Measurements from ENCODE around the gene TMEM221.
"Not testable (repeated sequence)": the region's sequence is repeated elsewhere in the genome, so short reads cannot be mapped to it uniquely, and the experiment has no call there.

Gene TMEM221

DNA sequence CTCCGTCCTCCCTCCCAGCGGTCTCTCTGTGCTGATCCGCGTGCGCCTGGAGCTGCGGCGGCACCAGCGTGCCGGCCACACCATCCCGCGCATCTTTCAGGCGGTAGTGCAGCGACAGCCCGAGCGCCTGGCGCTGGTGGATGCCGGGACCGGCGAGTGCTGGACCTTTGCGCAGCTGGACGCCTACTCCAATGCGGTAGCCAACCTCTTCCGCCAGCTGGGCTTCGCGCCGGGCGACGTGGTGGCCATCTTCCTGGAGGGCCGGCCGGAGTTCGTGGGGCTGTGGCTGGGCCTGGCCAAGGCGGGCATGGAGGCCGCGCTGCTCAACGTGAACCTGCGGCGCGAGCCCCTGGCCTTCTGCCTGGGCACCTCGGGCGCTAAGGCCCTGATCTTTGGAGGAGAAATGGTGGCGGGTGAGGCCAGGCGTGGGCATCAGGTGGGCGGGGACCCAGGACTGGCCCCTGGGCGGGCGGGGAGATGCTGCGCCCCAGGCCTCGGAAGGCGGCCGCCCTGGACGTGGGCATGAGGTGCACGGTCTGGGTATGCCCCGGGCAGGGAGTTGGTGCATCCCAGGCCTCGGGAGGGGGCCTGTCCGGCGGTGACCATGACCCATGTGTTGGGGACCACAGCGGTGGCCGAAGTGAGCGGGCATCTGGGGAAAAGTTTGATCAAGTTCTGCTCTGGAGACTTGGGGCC lies 38.2 kb upstream of the TMEM221 start:
- H3K27ac ChIP-seq (ENCODE audit: low read depth, low read length) = no peak overlapping the region
- no peaks in the 10 kb centered on the region for H3K27me3 ChIP-seq (ENCODE audit: control insufficient read depth in 1 of 2, insufficient read depth in 2 of 2, low read length in 2 of 2)
- H3K9ac ChIP-seq (ENCODE audit: low read length) = no peak overlapping the region
- no peaks in the 10 kb centered on the region for H3K4me1 ChIP-seq (ENCODE audit: insufficient read depth, low read length)
- H3K9me3 ChIP-seq (ENCODE audit: low read length) = no peaks in the 10 kb centered on the region
- H3K36me3 ChIP-seq (ENCODE audit: insufficient read depth, low read length) = peaks cover 4% of the 10 kb centered on the region
- H3K4me3 ChIP-seq (ENCODE audit: low read depth in 1 of 2, low read length in 2 of 2) = no peak overlapping the region

DNA sequence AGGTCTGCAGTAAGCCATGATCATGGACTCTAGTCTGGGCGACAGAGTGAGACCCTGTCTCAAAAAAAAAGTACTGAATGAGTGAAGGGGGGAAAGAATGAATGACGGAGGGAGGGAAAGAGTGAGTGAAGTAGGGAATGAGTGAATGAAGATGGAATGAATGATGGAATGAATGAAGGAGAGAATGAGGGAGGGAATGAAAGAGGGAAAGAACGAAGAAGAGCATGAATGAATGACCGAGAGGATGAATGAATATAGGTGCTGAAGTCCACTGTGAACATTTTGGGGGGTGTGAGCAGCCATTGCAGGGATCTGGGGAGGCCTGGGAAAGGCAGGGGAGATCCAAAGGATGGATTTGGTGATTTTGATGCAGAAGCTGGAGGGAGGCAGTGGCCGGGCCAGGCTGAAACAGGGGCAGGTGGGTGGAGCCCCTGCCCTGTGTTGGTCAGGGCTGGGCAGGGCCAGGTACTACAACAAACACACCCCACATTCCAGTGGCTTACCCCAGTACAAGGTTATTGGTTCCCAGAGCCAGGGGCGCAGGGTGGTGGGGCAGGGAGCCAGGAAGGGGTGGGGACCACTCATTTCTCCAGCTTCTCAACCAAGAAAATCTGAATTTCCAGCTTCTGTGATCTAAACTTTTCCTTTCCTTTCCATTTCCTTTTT lies 36.2 kb upstream of the TMEM221 start:
- no peak overlapping the region for H3K4me3 ChIP-seq (ENCODE audit: low read depth in 1 of 2, low read length in 2 of 2)
- peaks cover 4% of the 10 kb centered on the region for H3K36me3 ChIP-seq (ENCODE audit: insufficient read depth, low read length)
- no peak overlapping the region for H3K9ac ChIP-seq (ENCODE audit: low read length)
- no peak overlapping the region for H3K27ac ChIP-seq (ENCODE audit: low read depth, low read length)
- no peaks in the 10 kb centered on the region for H3K9me3 ChIP-seq (ENCODE audit: low read length)
- H3K27me3 ChIP-seq (ENCODE audit: control insufficient read depth in 1 of 2, insufficient read depth in 2 of 2, low read length in 2 of 2) = no peaks in the 10 kb centered on the region
- no peaks in the 10 kb centered on the region for H3K4me1 ChIP-seq (ENCODE audit: insufficient read depth, low read length)

DNA sequence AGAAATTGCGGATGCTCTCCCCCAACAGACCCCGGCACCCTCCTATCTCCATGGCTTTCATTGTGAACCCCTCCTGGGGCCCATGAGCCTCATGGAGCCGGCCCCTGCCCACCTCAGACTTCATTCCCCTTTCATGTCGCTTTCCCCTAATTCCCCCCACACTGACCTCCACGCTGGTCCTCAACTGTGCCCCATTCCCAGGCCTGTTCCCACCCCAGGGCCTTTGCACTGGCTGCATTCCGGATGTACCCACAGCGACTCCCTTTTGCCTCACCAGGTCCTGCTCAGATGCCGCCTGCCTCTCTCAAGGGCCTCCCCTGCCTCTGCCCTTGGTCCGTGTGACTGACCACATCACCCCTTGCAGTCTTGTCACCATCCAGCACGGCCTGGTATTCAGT lies 35.1 kb upstream of the TMEM221 start:
- Histone ChIP-seq H3K4me3 (ENCODE audit: low read depth in 1 of 2, low read length in 2 of 2) (no peak overlapping the region), H3K9ac (ENCODE audit: low read length) (no peak overlapping the region), H3K27ac (ENCODE audit: low read depth, low read length) (no peak overlapping the region), H3K36me3 (ENCODE audit: insufficient read depth, low read length) (peaks cover 4% of the 10 kb centered on the region), H3K27me3 (ENCODE audit: control insufficient read depth in 1 of 2, insufficient read depth in 2 of 2, low read length in 2 of 2) (no peaks in the 10 kb centered on the region), H3K9me3 (ENCODE audit: low read length) (no peaks in the 10 kb centered on the region), H3K4me1 (ENCODE audit: insufficient read depth, low read length) (no peaks in the 10 kb centered on the region)

DNA sequence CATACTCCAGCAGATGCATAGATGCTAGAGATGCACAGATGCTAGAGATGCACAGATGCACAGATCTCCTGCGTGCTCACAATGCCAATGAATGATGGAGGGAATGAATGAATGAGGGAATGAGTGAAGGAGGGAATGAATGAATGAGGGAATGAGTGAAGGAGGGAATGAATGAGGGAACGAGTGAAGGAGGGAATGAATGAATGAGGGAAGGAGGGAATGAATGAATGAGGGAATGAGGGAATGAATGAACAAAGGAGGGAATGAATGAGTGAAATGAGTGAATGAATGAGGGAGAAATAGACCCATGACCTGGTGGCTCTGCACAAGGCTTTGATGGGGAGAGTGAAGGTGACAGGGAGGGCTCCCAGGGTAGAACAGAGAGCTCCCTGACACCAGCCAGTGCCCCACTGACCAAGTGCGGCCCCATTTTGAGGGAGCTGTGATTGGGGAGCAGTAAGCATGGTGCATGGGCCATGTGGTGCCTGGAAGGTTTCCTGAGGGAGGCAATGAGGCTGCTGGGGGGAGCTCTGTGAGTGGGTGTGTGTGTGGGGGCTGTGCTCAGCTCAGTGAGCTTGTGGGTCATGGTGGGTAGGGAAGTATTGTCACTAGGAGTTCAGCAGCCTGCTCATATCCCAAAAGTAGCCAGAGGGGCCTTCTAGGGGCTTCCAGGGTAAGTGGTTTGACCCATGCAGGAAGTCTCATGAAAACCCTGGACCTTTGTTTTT lies 34.6 kb upstream of the TMEM221 start:
- Histone ChIP-seq H3K4me3 (ENCODE audit: low read depth in 1 of 2, low read length in 2 of 2) (no peak overlapping the region), H3K27me3 (ENCODE audit: control insufficient read depth in 1 of 2, insufficient read depth in 2 of 2, low read length in 2 of 2) (no peaks in the 10 kb centered on the region), H3K9me3 (ENCODE audit: low read length) (no peaks in the 10 kb centered on the region), H3K9ac (ENCODE audit: low read length) (no peak overlapping the region), H3K36me3 (ENCODE audit: insufficient read depth, low read length) (peaks cover 4% of the 10 kb centered on the region), H3K4me1 (ENCODE audit: insufficient read depth, low read length) (no peaks in the 10 kb centered on the region), H3K27ac (ENCODE audit: low read depth, low read length) (no peak overlapping the region)

DNA sequence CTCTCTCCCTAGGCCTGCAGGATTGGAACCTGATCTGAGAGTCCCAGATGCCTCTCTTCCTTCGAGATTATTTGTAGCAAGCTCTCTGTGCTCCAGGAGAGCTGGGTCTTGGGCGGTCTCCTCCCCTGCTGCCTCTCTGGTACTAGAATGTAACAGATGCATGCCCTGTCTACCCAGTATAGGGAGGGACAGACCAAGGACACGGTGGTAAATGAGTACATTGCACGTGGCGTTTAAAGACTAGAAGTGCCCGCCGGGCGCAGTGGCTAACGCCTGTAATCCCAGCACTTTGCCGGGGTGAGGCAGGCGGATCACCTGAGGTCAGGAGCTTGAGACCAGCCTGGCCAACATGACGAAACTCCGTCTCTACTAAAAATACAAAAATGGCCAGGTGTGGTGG lies 33.5 kb upstream of the TMEM221 start:
- Histone ChIP-seq H3K36me3 (ENCODE audit: insufficient read depth, low read length) (no peaks in the 10 kb centered on the region), H3K9me3 (ENCODE audit: low read length) (no peaks in the 10 kb centered on the region), H3K4me3 (ENCODE audit: low read depth in 1 of 2, low read length in 2 of 2) (no peak overlapping the region), H3K4me1 (ENCODE audit: insufficient read depth, low read length) (no peaks in the 10 kb centered on the region), H3K27ac (ENCODE audit: low read depth, low read length) (no peak overlapping the region), H3K9ac (ENCODE audit: low read length) (no peak overlapping the region), H3K27me3 (ENCODE audit: control insufficient read depth in 1 of 2, insufficient read depth in 2 of 2, low read length in 2 of 2) (no peaks in the 10 kb centered on the region)

DNA sequence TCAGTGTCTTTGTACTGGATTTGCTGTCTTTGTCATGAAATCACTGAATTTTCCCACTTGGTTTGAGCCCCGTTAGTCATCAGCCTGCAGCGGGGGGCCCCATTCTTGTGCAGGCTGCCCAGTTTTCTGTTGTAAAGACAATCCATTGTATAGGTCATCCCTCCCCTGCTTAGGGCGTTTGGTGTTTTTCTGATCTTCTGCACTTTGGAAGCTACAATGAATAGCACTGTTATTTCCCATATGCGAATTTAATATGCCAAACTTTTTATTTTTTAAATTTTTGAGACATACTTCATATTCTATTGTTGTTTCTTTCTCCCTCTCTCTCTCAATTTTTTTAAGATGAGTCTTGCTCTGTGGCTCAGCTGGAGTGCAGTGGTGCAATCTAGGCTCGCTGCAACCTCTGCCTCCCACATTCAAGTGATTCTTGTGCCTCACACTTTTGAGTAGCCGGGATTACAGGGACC lies 30.9 kb upstream of the TMEM221 start:
- Histone ChIP-seq H3K36me3 (ENCODE audit: insufficient read depth, low read length) (no peaks in the 10 kb centered on the region), H3K27ac (ENCODE audit: low read depth, low read length) (no peak overlapping the region), H3K27me3 (ENCODE audit: control insufficient read depth in 1 of 2, insufficient read depth in 2 of 2, low read length in 2 of 2) (no peaks in the 10 kb centered on the region), H3K9me3 (ENCODE audit: low read length) (no peaks in the 10 kb centered on the region), H3K4me3 (ENCODE audit: low read depth in 1 of 2, low read length in 2 of 2) (no peak overlapping the region), H3K4me1 (ENCODE audit: insufficient read depth, low read length) (peaks cover 11% of the 10 kb centered on the region), H3K9ac (ENCODE audit: low read length) (no peak overlapping the region)

DNA sequence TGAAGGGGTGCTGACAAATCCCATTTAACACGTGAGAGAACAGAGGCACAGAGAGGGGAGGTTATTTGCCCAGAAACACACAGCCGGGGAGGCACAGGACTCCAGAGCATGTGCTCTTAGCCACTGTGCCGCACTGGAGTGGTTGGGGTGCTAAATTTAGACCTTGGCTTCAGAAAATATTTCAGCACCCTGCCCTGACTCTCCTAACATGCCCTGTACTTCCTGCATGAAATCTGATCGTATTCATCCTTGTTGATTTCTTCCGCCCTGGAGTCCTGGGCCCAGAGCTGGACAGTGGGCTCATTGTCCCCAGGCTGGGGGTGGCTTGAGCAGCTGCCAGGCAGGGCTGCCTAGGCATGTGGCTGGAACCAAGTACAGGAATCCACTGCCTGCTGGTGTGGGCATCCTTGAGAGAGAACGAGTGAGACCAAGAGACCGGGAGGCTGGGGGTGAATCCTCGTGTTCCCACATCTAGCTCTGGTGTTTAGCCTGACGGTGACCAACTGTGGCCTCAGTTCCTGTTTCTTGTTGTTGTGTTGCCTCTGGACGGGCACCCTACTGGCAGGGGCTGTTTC lies 27.2 kb upstream of the TMEM221 start:
- peaks cover 21% of the 10 kb centered on the region for H3K4me1 ChIP-seq (ENCODE audit: insufficient read depth, low read length)
- H3K9me3 ChIP-seq (ENCODE audit: low read length) = no peaks in the 10 kb centered on the region
- H3K4me3 ChIP-seq (ENCODE audit: low read depth in 1 of 2, low read length in 2 of 2) = no peak overlapping the region
- no peaks in the 10 kb centered on the region for H3K36me3 ChIP-seq (ENCODE audit: insufficient read depth, low read length)
- H3K9ac ChIP-seq (ENCODE audit: low read length) = no peak overlapping the region
- H3K27ac ChIP-seq (ENCODE audit: low read depth, low read length) = no peak overlapping the region
- H3K27me3 ChIP-seq (ENCODE audit: control insufficient read depth in 1 of 2, insufficient read depth in 2 of 2, low read length in 2 of 2) = no peaks in the 10 kb centered on the region

DNA sequence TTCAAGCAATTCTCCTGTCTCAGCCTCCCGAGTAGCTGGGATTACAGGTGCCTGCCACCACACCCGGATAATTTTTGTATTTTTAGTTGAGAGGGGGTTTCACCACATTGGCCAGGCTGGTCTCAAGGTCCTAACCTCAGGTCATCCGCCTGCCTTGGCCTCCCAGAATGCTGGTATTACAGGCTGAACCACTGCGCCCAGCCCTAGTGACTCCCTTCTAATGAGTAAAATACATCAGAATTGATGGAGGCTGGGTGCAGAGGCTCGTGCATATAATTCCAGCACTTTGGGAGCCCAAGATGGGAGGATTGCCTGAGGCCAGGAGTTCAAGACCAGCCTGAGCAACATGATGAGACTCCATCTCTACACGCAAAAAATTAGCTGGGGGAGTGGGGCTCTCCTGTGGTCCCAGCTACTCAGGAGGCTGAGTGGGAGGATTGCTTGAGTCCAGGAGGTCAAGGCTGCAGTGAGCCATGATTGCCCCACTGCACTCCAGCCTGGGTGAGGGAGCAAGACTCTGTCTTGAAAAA lies 26.6 kb upstream of the TMEM221 start:
- H3K9ac ChIP-seq (ENCODE audit: low read length); H3K9me3 ChIP-seq (ENCODE audit: low read length); H3K36me3 ChIP-seq (ENCODE audit: insufficient read depth, low read length); H3K27ac ChIP-seq (ENCODE audit: low read depth, low read length); H3K27me3 ChIP-seq (ENCODE audit: control insufficient read depth in 1 of 2, insufficient read depth in 2 of 2, low read length in 2 of 2); H3K4me3 ChIP-seq (ENCODE audit: low read depth in 1 of 2, low read length in 2 of 2): not testable (repeated sequence)
- H3K4me1 ChIP-seq (ENCODE audit: insufficient read depth, low read length) = peaks cover 21% of the 10 kb centered on the region

DNA sequence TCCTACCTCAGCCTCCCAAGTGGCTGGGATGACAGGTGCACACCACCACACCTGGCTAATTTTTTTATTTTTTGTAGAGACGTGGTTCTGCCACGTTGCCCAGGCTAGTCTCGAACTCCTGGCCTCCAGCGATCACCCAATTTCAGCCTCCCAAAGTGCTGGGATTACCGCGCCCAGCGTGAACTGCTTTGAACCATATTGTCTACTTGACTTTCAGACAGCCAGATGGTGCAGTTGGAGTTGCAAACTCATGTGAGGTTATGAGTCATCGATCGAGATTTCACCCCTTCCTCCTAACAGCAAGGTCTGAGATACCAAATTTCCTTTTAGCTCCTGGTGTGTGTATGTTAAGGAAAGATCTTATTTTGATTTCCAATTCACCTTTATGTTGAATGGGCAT lies 24.6 kb upstream of the TMEM221 start:
- H3K27me3 ChIP-seq (ENCODE audit: control insufficient read depth in 1 of 2, insufficient read depth in 2 of 2, low read length in 2 of 2) = no peaks in the 10 kb centered on the region
- H3K4me3 ChIP-seq (ENCODE audit: low read depth in 1 of 2, low read length in 2 of 2) = no peak overlapping the region
- no peaks in the 10 kb centered on the region for H3K36me3 ChIP-seq (ENCODE audit: insufficient read depth, low read length)
- H3K9ac ChIP-seq (ENCODE audit: low read length) = no peak overlapping the region
- H3K27ac ChIP-seq (ENCODE audit: low read depth, low read length) = no peak overlapping the region
- peaks cover 31% of the 10 kb centered on the region for H3K4me1 ChIP-seq (ENCODE audit: insufficient read depth, low read length)
- no peaks in the 10 kb centered on the region for H3K9me3 ChIP-seq (ENCODE audit: low read length)

DNA sequence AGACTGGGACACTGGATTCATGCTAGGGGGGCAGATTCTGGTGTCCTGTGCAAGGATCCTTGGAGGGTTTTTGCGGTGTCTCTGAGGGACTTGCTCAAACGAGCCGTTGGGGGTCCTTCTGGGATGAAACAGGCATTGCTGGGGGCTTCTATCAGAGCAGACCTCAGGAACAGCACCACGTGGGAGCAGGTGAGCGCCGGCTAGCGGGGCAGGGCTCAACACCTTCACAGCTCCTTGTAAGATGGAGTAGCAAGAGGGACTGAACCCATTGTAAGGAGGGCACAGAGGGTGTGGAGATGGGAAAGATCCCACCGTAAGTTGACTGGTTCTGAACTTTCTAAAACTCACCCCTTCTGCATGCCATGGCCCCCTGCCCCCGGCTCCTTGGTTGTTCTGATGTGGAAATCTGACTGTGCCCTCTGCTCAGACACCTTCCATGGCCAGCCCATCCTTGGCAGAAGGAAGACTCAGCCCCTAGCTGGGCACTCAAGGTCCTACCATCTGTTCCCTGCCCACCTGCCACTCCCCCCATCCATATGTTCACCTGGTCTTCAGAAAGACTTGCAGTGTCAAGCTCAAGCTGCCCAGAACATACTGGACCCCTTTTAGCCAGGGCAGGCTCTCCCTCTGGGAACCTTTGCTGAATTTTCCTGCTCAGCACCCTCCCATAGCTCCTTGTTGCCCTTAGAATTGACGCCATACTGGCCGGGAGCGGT lies 23.1 kb upstream of the TMEM221 start:
- Histone ChIP-seq H3K36me3 (ENCODE audit: insufficient read depth, low read length) (no peaks in the 10 kb centered on the region), H3K9me3 (ENCODE audit: low read length) (no peaks in the 10 kb centered on the region), H3K27ac (ENCODE audit: low read depth, low read length) (no peak overlapping the region), H3K4me3 (ENCODE audit: low read depth in 1 of 2, low read length in 2 of 2) (peak overlapping the region; percentile 87 to 91), H3K27me3 (ENCODE audit: control insufficient read depth in 1 of 2, insufficient read depth in 2 of 2, low read length in 2 of 2) (no peaks in the 10 kb centered on the region), H3K4me1 (ENCODE audit: insufficient read depth, low read length) (peaks cover 31% of the 10 kb centered on the region), H3K9ac (ENCODE audit: low read length) (no peak overlapping the region)

Measured in muscle layer of colon (tissue), 2 donors.